HG02840 (cell line): ENCODE measurements around the gene GTPBP6.
"Not testable (repeated sequence)": the region's sequence is repeated elsewhere in the genome, so short reads cannot be mapped to it uniquely, and the experiment has no call there.

ENCODE experiments used
- ATAC-seq: cut with Tn5 transposase; IDR thresholded peaks from one replicate; pipeline ENCODE4 v1.9.1; 2021; ENCODE audit warnings: mild to moderate bottlenecking, moderate library complexity, moderate number of reproducible peaks; ENCODE audit not compliant: unreplicated experiment, low FRiP score

Gene GTPBP6

GRCh38 chrX:302975-303374, 15.6 kb downstream of the GTPBP6 start:
- no peak for ATAC-seq

- no peak for ATAC-seq
Observed at GRCh38 chrX:300334-300733, 18.3 kb downstream of the GTPBP6 start.

- ATAC-seq, result no peak
Observed at GRCh38 chrX:298993-299392, 19.6 kb downstream of the GTPBP6 start.

GRCh38 chrX:295136-295535, 23.5 kb downstream of the GTPBP6 start:
- ATAC-seq, result no peak

GRCh38 chrX:292900-293897, 25.4 kb downstream of the GTPBP6 start:
- no peak for ATAC-seq

GRCh38 chrX:291411-291901, 27.1 kb downstream of the GTPBP6 start:
- ATAC-seq, result no peak

- no peak for ATAC-seq
Observed at GRCh38 chrX:290476-291166, 28.0 kb downstream of the GTPBP6 start.

GRCh38 chrX:288561-288991, 30.0 kb downstream of the GTPBP6 start:
- ATAC-seq, result no peak

GRCh38 chrX:287670-288069, 30.9 kb downstream of the GTPBP6 start:
- no peak for ATAC-seq

GRCh38 chrX:285076-285677, 33.4 kb downstream of the GTPBP6 start:
- no peak for ATAC-seq

GRCh38 chrX:283115-283845, 35.3 kb downstream of the GTPBP6 start:
- peak; percentile 100 for ATAC-seq

- ATAC-seq, result not testable (repeated sequence)
Observed at GRCh38 chrX:282000-282681, 36.5 kb downstream of the GTPBP6 start.

- ATAC-seq, result no peak
Observed at GRCh38 chrX:281166-281999, 37.2 kb downstream of the GTPBP6 start, which contains the start of gene PLCXD1. Gene PLCXD1 (plus strand): TSS chrX:281381. CDS start chrX:284188, 2,807 bp downstream.

GRCh38 chrX:280722-281121, 37.9 kb downstream of the GTPBP6 start:
- ATAC-seq, result not testable (repeated sequence)

GRCh38 chrX:279757-280604, 38.6 kb downstream of the GTPBP6 start:
- not testable (repeated sequence) for ATAC-seq

GRCh38 chrX:276581-277201, 41.9 kb downstream of the GTPBP6 start:
- peak; percentile 38 for ATAC-seq

- ATAC-seq, result peak; percentile 90
Observed at GRCh38 chrX:275967-276580, 42.5 kb downstream of the GTPBP6 start.
